ENCODE results near the gene CT45A9. TPM values are rescaled to one million over a fixed set of nuclear protein-coding genes. Genes with fewer than 3 reads are reported as not detected.
"Not testable (repeated sequence)": the region's sequence is repeated elsewhere in the genome, so short reads cannot be mapped to it uniquely, and the experiment has no call there.

The CT45A9 gene
- polyA plus RNA-seq, 1 donor: not detected

DNA sequence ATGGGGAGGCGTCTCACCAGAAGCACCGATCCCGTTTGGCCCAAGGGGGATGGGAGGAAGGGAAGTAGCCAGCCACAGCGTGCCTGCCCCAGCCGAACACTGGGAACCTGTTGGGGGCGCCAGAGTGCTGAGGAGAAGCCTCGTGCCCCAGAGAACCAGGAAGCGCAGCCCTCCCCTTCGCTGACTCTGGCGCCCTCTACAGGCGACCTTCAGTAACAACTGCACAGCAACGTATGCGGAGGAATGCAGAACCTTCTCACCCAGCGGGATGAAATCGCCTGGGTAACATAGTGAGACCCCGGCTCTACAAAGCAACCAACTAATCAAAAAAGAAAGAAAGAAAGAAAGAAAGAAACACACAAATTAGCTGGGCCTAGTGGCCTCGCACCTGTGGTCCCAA, 17.2 kb downstream of the CT45A9 start, which contains the start of gene CT45A8:
Gene CT45A8 (minus strand): TSS at position 101 of the 400 bp plus-strand sequence. CDS start 3,755 bp downstream, outside the sequence.
- no CpG with 5 or more reads among the region's 17 CpGs for WGBS (ENCODE audit: insufficient coverage, low lambda C conversion rate)

GRCh38 chrX:135837180-135837579, 34.4 kb downstream of the CT45A9 start, which contains the start of gene CT45A7:
Gene CT45A7, minus strand, starts transcription at chrX:135837280. Its CDS starts 3,747 bp downstream, at chrX:135833533.
- H3K4me1 ChIP-seq (ENCODE audit: control insufficient read depth, insufficient read depth, low read length); H3K9me3 ChIP-seq (ENCODE audit: control insufficient read depth, low read depth, low read length); H3K36me3 ChIP-seq (ENCODE audit: control insufficient read depth, insufficient read depth, low read length); H3K27me3 ChIP-seq (ENCODE audit: control insufficient read depth, insufficient read depth, low read length); H3K4me3 ChIP-seq (ENCODE audit: low read length); H3K27ac ChIP-seq (ENCODE audit: low read length); DNase-seq: not testable (repeated sequence)
- no CpG with 5 or more reads among the region's 17 CpGs for WGBS (ENCODE audit: insufficient coverage, low lambda C conversion rate)

More for the DNA sequence above, 17.2 kb downstream of the CT45A9 start, which contains the start of gene CT45A8:
- DNase-seq; H3K27ac ChIP-seq (ENCODE audit: low read length); H3K4me3 ChIP-seq (ENCODE audit: low read length); H3K9me3 ChIP-seq (ENCODE audit: control insufficient read depth, low read depth, low read length); H3K36me3 ChIP-seq (ENCODE audit: control insufficient read depth, insufficient read depth, low read length); H3K4me1 ChIP-seq (ENCODE audit: control insufficient read depth, insufficient read depth, low read length); H3K27me3 ChIP-seq (ENCODE audit: control insufficient read depth, insufficient read depth, low read length): not testable (repeated sequence)

DNA sequence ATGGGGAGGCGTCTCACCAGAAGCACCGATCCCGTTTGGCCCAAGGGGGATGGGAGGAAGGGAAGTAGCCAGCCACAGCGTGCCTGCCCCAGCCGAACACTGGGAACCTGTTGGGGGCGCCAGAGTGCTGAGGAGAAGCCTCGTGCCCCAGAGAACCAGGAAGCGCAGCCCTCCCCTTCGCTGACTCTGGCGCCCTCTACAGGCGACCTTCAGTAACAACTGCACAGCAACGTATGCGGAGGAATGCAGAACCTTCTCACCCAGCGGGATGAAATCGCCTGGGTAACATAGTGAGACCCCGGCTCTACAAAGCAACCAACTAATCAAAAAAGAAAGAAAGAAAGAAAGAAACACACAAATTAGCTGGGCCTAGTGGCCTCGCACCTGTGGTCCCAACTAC, 51.7 kb downstream of the CT45A9 start, which contains the start of gene CT45A2:
Gene CT45A2 (minus strand): TSS at position 101 of the 400 bp plus-strand sequence. CDS start 3,747 bp downstream, outside the sequence.
- H3K4me3 ChIP-seq (ENCODE audit: low read length); H3K27me3 ChIP-seq (ENCODE audit: control insufficient read depth, insufficient read depth, low read length); H3K27ac ChIP-seq (ENCODE audit: low read length); H3K36me3 ChIP-seq (ENCODE audit: control insufficient read depth, insufficient read depth, low read length); DNase-seq; H3K9me3 ChIP-seq (ENCODE audit: control insufficient read depth, low read depth, low read length); H3K4me1 ChIP-seq (ENCODE audit: control insufficient read depth, insufficient read depth, low read length): not testable (repeated sequence)
- WGBS (ENCODE audit: insufficient coverage, low lambda C conversion rate): no CpG with 5 or more reads among the region's 17 CpGs

Other genes with a start within 250 kb of the CT45A9 start
- not detected for gene CT45A1, start 158.2 kb downstream of the CT45A9 start, polyA plus RNA-seq
- not detected for gene CT45A3, start 103.6 kb downstream of the CT45A9 start, polyA plus RNA-seq
- gene CT45A5, start 86.3 kb downstream of the CT45A9 start, polyA plus RNA-seq: not detected
- gene CT45A6, start 69.0 kb downstream of the CT45A9 start, polyA plus RNA-seq: not detected
- not detected for gene CT45A2, start 51.8 kb downstream of the CT45A9 start, polyA plus RNA-seq
- not detected for gene CT45A7, start 34.5 kb downstream of the CT45A9 start, polyA plus RNA-seq
- not detected for gene CT45A8, start 17.3 kb downstream of the CT45A9 start, polyA plus RNA-seq
- gene CT45A10, start 21.6 kb upstream of the CT45A9 start, polyA plus RNA-seq: not detected
- gene SAGE1, start 21.9 kb upstream of the CT45A9 start, polyA plus RNA-seq: not detected
- gene MMGT1, start 102.2 kb upstream of the CT45A9 start, polyA plus RNA-seq: 24.7 TPM
- gene SLC9A6, start 113.6 kb upstream of the CT45A9 start, polyA plus RNA-seq: 16.1 TPM